Vagina (tissue), 2 donors: ENCODE data around the gene DISP1. TPM values are rescaled to one million over a fixed set of nuclear protein-coding genes. Genes with fewer than 3 reads are reported as not detected.

Experiments used
- DNase-seq, 2 donors: peaks; one replicate each; pipeline ENCODE4 v3.0.0-alpha.2; 2017; ENCODE audit errors: extremely low spot score in 2 of 2
- H3K27ac ChIP-seq: fragments of 200-600 bp; sonication (generic); one replicate; pipeline ENCODE4 v1.5.1; 2019
- H3K27me3 ChIP-seq: fragments of 200-600 bp; sonication (generic); one replicate; pipeline ENCODE4 v1.5.1; 2019
- H3K36me3 ChIP-seq, 2 donors: fragments of 200-600 bp; sonication (generic); one replicate each; pipeline ENCODE4 v1.5.1; 2017 to 2019
- H3K4me1 ChIP-seq: fragments of 200-600 bp; sonication (generic); one replicate; pipeline ENCODE4 v1.5.1; 2019
- H3K4me3 ChIP-seq, 2 donors: fragments of 200-600 bp; sonication (generic); 1 replicate in 1 of 2; 2 replicates in 1 of 2; pipeline ENCODE4 v1.5.1; 2016 to 2019
- H3K9me3 ChIP-seq: fragments of 200-600 bp; sonication (generic); one replicate; pipeline ENCODE4 v1.5.1; 2019
- CTCF ChIP-seq, 3 experiments: fragments of 450-650 bp in 2 of 3; fragments of 200-600 bp in 1 of 3; sonication (generic) in 1 of 3; IDR thresholded peaks; one replicate each; pipeline ENCODE4 v1.5.1; 2017 to 2019; ENCODE audit warnings: antibody characterized with exemption in 3 of 3, mild to moderate bottlenecking in 2 of 3, moderate library complexity in 2 of 3
- POLR2A ChIP-seq, 2 donors: fragments of 450-650 bp; IDR thresholded peaks; one replicate each; pipeline ENCODE4 v1.6.1; 2017; ENCODE audit warnings: antibody characterized with exemption in 2 of 2, mild to moderate bottlenecking in 2 of 2, moderate library complexity in 2 of 2
- POLR2AphosphoS5 ChIP-seq, 2 donors: sonication (generic); formaldehyde crosslinking; IDR thresholded peaks; one replicate each; pipeline ENCODE4 v1.9.0; 2017; ENCODE audit warnings: antibody characterized with exemption in 2 of 2, mild to moderate bottlenecking in 2 of 2, low read depth in 1 of 2; ENCODE audit not compliant: insufficient read depth in 1 of 2
- intact Hi-C: fragments of 100-400 bp; cut with DNase I; formaldehyde crosslinking; loops from one replicate; pipeline ENCODE4 v1.15.1; 2023
- total RNA-seq: library from RNA; depleted of rRNA; stranded (reverse); fragments of >200 nt; gene quantifications from one replicate; pipeline ENCODE4 v1.2.3, GENCODE V29; 2016

Gene DISP1
- total RNA-seq, 1 donor from 2014 or later = 8.3 TPM

GRCh38 chr1:222792744-222793143 lies 22.1 kb upstream of the DISP1 start:
- no peak for DNase-seq
- TF ChIP-seq CTCF (IDR thresholded peaks at IDR 0.05) (peak; percentile 25 to 58 (median 39)), POLR2A (IDR thresholded peaks at IDR 0.05) (no peak)
- H3K9me3 ChIP-seq = no peaks in the 10 kb centered on the region
- H3K36me3 ChIP-seq = no peaks in the 10 kb centered on the region
- H3K4me3 ChIP-seq = no peak overlapping the region
- peaks cover 4% of the 10 kb centered on the region for H3K4me1 ChIP-seq
- intact Hi-C loops = loop anchor here (2.0 kb wide), 1 partner anchor 288 kb away; no protein-coding TSS in a partner anchor
- no peak overlapping the region for H3K27ac ChIP-seq
- no peaks in the 10 kb centered on the region for H3K27me3 ChIP-seq

- no peaks in the 10 kb centered on the region for H3K27me3 ChIP-seq
- H3K4me3 ChIP-seq = no peak overlapping the region
- no peaks in the 10 kb centered on the region for H3K4me1 ChIP-seq
- H3K9me3 ChIP-seq = no peaks in the 10 kb centered on the region
- intact Hi-C loops = no loop called here
- no peak for TF ChIP-seq POLR2AphosphoS5 (IDR thresholded peaks at IDR 0.05; ENCODE audit: insufficient read depth in 1 of 2, low read depth in 1 of 2)
- TF ChIP-seq POLR2A (IDR thresholded peaks at IDR 0.05) = no peak
- no peak for TF ChIP-seq CTCF (IDR thresholded peaks at IDR 0.05)
- H3K36me3 ChIP-seq = no peaks in the 10 kb centered on the region
- no peak for DNase-seq
- H3K27ac ChIP-seq = no peak overlapping the region
Measured at GRCh38 chr1:222794656-222795474, 20.0 kb upstream of the DISP1 start.

GRCh38 chr1:222798116-222798515 lies 16.7 kb upstream of the DISP1 start:
- Histone ChIP-seq H3K27ac (no peak overlapping the region), H3K4me3 (no peak overlapping the region), H3K4me1 (no peaks in the 10 kb centered on the region), H3K9me3 (no peaks in the 10 kb centered on the region), H3K36me3 (no peaks in the 10 kb centered on the region), H3K27me3 (no peaks in the 10 kb centered on the region)
- no peak for DNase-seq
- intact Hi-C loops = no loop called here
- peak in 1 of 2 donors; percentile 17 for TF ChIP-seq POLR2AphosphoS5 (IDR thresholded peaks at IDR 0.05; ENCODE audit: insufficient read depth in 1 of 2, low read depth in 1 of 2)
- TF ChIP-seq POLR2A (IDR thresholded peaks at IDR 0.05) = no peak

GRCh38 chr1:222798975-222799374 lies 15.9 kb upstream of the DISP1 start:
- intact Hi-C loops = no loop called here
- no peak for DNase-seq
- H3K9me3 ChIP-seq = no peaks in the 10 kb centered on the region
- no peak overlapping the region for H3K27ac ChIP-seq
- H3K36me3 ChIP-seq = no peaks in the 10 kb centered on the region
- H3K27me3 ChIP-seq = no peaks in the 10 kb centered on the region
- no peaks in the 10 kb centered on the region for H3K4me1 ChIP-seq
- TF ChIP-seq POLR2A (IDR thresholded peaks at IDR 0.05) (no peak), CTCF (IDR thresholded peaks at IDR 0.05) (no peak), POLR2AphosphoS5 (IDR thresholded peaks at IDR 0.05; ENCODE audit: insufficient read depth in 1 of 2, low read depth in 1 of 2) (no peak)
- H3K4me3 ChIP-seq = no peak overlapping the region

- H3K4me3 ChIP-seq = no peak overlapping the region
- H3K9me3 ChIP-seq = no peaks in the 10 kb centered on the region
- no peak for DNase-seq
- intact Hi-C loops = no loop called here
- no peaks in the 10 kb centered on the region for H3K27me3 ChIP-seq
- no peaks in the 10 kb centered on the region for H3K4me1 ChIP-seq
- H3K27ac ChIP-seq = no peak overlapping the region
- TF ChIP-seq POLR2A (IDR thresholded peaks at IDR 0.05) (no peak), POLR2AphosphoS5 (IDR thresholded peaks at IDR 0.05; ENCODE audit: insufficient read depth in 1 of 2, low read depth in 1 of 2) (no peak), CTCF (IDR thresholded peaks at IDR 0.05) (no peak)
- no peaks in the 10 kb centered on the region for H3K36me3 ChIP-seq
Measured at GRCh38 chr1:222801067-222801466, 13.8 kb upstream of the DISP1 start.
